Measurements from ENCODE around the gene GOLGA8J.
"Not testable (repeated sequence)": the region's sequence is repeated elsewhere in the genome, so short reads cannot be mapped to it uniquely, and the experiment has no call there.

Gene GOLGA8J

DNA sequence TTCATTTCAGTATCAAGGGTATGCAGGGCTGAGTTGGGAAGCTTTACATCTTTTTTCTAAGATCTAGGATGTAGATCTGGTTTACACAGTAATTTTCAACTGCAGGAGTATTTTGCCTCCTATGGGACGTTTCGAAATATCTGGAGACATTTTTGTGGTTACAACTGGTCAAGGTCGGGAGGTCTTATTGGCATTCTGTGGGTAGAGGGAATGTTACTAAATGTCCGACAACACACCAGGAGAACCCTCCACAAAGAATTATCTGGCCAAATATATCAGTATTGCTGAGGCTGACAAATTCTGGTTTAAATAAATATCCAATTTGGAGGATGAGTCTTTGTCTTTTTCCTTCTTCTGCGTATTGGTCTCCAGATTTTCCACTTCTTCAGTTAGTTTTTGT lies 1.9 kb upstream of the GOLGA8J start:
- not testable (repeated sequence) for DNase-seq (ENCODE audit: low spot score)

DNA sequence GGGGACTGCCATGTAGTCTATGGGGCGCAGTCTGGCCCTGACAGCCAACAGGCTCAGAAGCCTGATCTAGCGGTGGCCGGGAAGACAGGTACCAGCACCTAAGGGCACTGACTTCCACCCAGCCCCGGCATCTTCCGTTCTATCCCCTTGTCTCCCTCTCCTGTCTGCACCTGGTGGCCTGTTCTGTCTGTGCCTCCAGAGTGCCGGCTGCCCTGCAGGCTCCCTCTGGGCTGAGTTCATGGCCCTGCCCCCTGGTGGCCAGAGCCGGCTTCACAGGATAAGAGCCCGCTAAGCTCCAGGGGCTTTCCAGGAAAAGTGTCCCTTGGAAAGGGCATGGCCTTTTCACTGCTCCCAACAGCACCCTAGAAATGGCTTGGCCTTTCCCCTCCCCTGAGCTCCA lies 15.1 kb downstream of the GOLGA8J start:
- DNase-seq (ENCODE audit: low spot score), result not testable (repeated sequence)

DNA sequence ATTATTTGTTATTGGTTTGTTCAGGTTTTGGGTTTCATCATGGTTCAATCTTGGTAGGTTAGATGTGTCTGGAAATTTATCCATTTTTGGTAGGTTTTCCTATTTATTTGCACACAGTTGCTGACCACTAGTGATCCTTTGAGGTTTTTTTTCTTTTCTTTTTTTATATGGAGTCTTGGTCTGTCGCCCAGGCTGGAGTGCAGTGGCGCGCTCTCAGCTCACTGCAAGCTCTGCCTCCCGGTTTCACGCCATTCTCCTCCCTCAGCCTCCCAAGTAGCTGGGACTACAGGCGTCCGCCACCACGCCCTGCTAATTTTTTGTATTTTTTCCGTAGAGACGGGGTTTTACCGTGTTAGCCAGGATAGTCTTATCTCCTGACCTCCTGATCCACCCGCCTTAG lies 20.1 kb downstream of the GOLGA8J start:
- not testable (repeated sequence) for DNase-seq (ENCODE audit: low spot score)

DNA sequence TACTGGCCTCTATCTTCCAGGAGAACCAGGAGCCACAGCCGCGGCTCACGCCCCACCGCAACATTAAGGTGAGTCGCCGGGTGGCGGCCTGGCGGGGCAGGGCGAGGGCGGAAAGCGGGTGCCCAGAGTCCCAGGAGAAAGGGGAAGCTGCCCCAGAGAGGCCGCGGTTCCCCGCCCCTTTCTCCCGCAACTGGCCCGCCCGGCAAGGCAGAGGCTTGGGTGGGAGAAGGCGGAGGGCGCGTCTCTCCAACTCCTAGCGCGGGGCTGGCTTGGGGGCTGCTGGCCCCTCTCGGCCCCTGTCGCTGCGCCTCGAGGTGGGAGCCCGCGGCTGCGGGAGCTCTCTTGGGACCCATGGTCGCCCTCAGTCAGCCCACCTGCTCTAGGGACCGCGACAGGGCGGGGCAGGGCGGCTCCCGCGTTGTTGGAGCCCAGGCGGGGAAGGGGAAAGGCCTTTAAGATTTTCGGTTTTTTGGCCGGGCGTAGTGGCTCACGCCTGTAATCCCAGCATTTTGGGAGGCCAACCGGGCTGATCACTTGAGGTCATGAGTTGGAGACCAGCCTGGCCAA lies 21.3 kb downstream of the GOLGA8J start:
- DNase-seq (ENCODE audit: low spot score), result not testable (repeated sequence)

DNA sequence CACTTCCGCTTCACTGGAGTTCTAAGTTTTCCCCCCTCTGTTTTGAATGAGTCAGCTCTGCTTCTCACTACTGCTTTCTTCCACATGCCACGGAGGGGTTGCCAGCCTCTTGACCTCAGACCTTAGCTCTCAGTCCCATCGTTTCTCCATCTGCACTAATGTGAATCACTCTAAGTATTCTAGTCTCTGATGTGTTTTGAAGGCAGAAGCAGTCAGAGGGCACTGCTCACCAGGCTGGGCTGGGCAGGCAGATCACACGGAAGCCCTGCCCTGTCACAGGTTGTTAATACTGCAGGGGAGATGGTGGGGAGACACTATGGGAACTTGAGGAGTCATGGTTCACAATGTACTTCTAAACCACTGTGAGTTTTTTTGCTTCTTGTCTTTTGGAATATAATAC lies 27.8 kb downstream of the GOLGA8J start:
- not testable (repeated sequence) for DNase-seq (ENCODE audit: low spot score)

DNA sequence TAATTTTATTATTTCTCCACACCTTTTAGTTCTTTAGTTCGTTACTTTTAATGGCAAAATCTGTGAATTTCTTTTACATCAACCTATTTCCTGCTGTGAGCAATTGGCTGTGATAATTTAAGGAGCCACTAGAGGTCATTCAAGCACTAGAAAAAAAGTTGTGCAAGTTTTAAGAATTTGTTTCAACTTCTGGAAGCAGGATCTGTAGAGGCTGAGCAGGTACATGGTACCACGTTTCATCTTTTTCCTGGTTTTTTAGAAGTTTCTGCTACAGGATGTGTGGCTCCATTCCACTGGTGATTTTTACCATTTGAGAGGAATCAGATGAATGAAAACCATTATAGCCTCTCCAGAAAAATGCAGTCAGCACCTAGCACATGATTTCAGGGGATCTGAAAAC lies 47.3 kb downstream of the GOLGA8J start:
- not testable (repeated sequence) for DNase-seq (ENCODE audit: low spot score)

DNA sequence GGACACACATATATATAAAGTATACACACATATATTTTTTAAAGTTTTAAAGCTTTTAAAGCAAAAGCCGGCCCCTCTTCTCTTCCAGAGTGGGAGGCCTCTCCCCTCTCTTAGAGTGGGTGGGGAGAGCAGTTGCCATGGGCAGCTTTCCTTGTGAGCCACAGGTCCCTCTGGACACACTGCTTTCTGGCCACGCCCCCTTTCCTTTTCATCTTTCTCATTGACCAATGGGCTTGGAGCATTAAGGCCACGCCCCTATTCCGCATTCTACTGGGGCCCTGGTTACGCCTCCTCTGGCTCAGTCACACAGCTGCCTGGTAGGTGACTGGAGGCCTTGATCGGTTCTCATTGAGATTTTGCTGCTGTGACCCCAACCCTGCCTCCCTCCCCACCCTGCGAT lies 52.0 kb downstream of the GOLGA8J start, which contains the start of gene GOLGA8T:
GOLGA8T (plus strand) TSS at position 301 of the 400 bp plus-strand sequence; CDS start at position 399, 98 bp downstream.
- not testable (repeated sequence) for DNase-seq (ENCODE audit: low spot score)

All from ecto neural progenitor cell (in vitro differentiated cells).